Gastrocnemius medialis (tissue), 4 donors: ENCODE measurements around the gene ALDH2.

Source experiments
- CTCF ChIP-seq, 5 experiments: fragments of 450-650 bp in 3 of 5; fragments of 200-600 bp in 2 of 5; sonication (generic) in 2 of 5; IDR thresholded peaks in 4 of 5; conservative IDR thresholded peaks in 1 of 5; 1 replicate in 4 of 5; 2 replicates in 1 of 5; pipeline ENCODE4 v1.5.1; 2016 to 2019; ENCODE audit warnings: antibody characterized with exemption in 5 of 5, mild to moderate bottlenecking in 3 of 5, moderate library complexity in 3 of 5
- POLR2A ChIP-seq, 2 donors: fragments of 450-650 bp; IDR thresholded peaks; one replicate each; pipeline ENCODE4 v1.6.1; 2017; ENCODE audit warnings: antibody characterized with exemption in 2 of 2, mild to moderate bottlenecking in 2 of 2, moderate library complexity in 2 of 2

GRCh38 chr12:111756681-111757080, 10.1 kb upstream of the ALDH2 start:
- no peak for TF ChIP-seq POLR2A (IDR thresholded peaks at IDR 0.05)
- no peak for TF ChIP-seq CTCF (IDR thresholded peaks at IDR 0.05 in 4 of 5, conservative IDR thresholded peaks at IDR 0.05 in 1 of 5)
